H9 (cell line): ENCODE results near the gene GON7. TPM values are rescaled to one million over a fixed set of nuclear protein-coding genes. Genes with fewer than 3 reads are reported as not detected.

Experiments used
- DNase-seq: peaks from one replicate; pipeline ENCODE4 v3.0.0-alpha.2; 2017
- H2AFZ ChIP-seq: one replicate; pipeline ENCODE4 v1.6.1; 2013; ENCODE audit warnings: mild to moderate bottlenecking, low read length, control low read depth, moderate library complexity
- H2AK5ac ChIP-seq: 2 replicates; pipeline ENCODE4 v1.6.1; 2013; ENCODE audit warnings: low read length, control low read depth, mixed read lengths; ENCODE audit not compliant: insufficient read length
- H2BK120ac ChIP-seq: one replicate; pipeline ENCODE4 v1.6.1; 2013; ENCODE audit warnings: low read depth, mild to moderate bottlenecking, low read length, control low read depth, inconsistent platforms; ENCODE audit not compliant: poor library complexity, severe bottlenecking
- H2BK12ac ChIP-seq: 2 replicates; pipeline ENCODE4 v1.6.1; 2013; ENCODE audit warnings: low read length, control low read depth, mixed read lengths, low read depth; ENCODE audit not compliant: insufficient read length
- H2BK15ac ChIP-seq: 2 replicates; pipeline ENCODE4 v1.6.1; 2013; ENCODE audit warnings: low read depth, low read length, control low read depth
- H2BK20ac ChIP-seq: one replicate; pipeline ENCODE4 v1.6.1; 2013; ENCODE audit warnings: low read depth, mild to moderate bottlenecking, low read length, control low read depth, inconsistent platforms; ENCODE audit not compliant: poor library complexity, severe bottlenecking
- H2BK5ac ChIP-seq: 2 replicates; pipeline ENCODE4 v1.6.1; 2013; ENCODE audit warnings: low read length, control low read depth, mixed read lengths; ENCODE audit not compliant: insufficient read length
- H3K14ac ChIP-seq: 2 replicates; pipeline ENCODE4 v1.6.1; 2013; ENCODE audit warnings: low read length, control low read depth; ENCODE audit not compliant: insufficient read depth
- H3K18ac ChIP-seq: 2 replicates; pipeline ENCODE4 v1.6.1; 2013; ENCODE audit warnings: low read depth, mild to moderate bottlenecking, mixed read lengths, low read length, control low read depth; ENCODE audit not compliant: insufficient read length
- H3K23ac ChIP-seq: 2 replicates; pipeline ENCODE4 v1.6.1; 2013; ENCODE audit warnings: low read length, control low read depth, mixed read lengths, low read depth; ENCODE audit not compliant: insufficient read length
- H3K23me2 ChIP-seq: 2 replicates; pipeline ENCODE4 v1.6.1; 2013; ENCODE audit warnings: low read depth, mild to moderate bottlenecking, mixed read lengths, low read length, control low read depth; ENCODE audit not compliant: insufficient read length, poor library complexity, severe bottlenecking
- H3K27ac ChIP-seq: 2 replicates; pipeline ENCODE4 v1.5.1; 2013; ENCODE audit warnings: low read length, control low read depth, mixed read lengths, low read depth; ENCODE audit not compliant: insufficient read length
- H3K27me3 ChIP-seq: 2 replicates; pipeline ENCODE4 v1.6.1; 2013; ENCODE audit warnings: low read length, control low read depth, inconsistent platforms; ENCODE audit not compliant: insufficient read depth
- H3K4ac ChIP-seq: 2 replicates; pipeline ENCODE4 v1.6.1; 2013; ENCODE audit warnings: low read depth, mild to moderate bottlenecking, control low read depth, inconsistent platforms, low read length, moderate library complexity
- H3K4me1 ChIP-seq: 2 replicates; pipeline ENCODE4 v1.6.1; 2013; ENCODE audit warnings: low read length, control low read depth, inconsistent platforms; ENCODE audit not compliant: insufficient read depth
- H3K4me2 ChIP-seq: 2 replicates; pipeline ENCODE4 v1.6.1; 2013; ENCODE audit warnings: low read length, control low read depth, mixed read lengths; ENCODE audit not compliant: insufficient read length, insufficient read depth
- H3K56ac ChIP-seq: 2 replicates; pipeline ENCODE4 v1.6.1; 2013; ENCODE audit warnings: low read depth, mild to moderate bottlenecking, mixed read lengths, low read length, control low read depth; ENCODE audit not compliant: insufficient read length
- H3K79me1 ChIP-seq: 2 replicates; pipeline ENCODE4 v1.6.1; 2013; ENCODE audit warnings: low read depth, mild to moderate bottlenecking, moderate library complexity, low read length, control low read depth, inconsistent platforms; ENCODE audit not compliant: insufficient read depth, poor library complexity, severe bottlenecking
- H3K79me2 ChIP-seq: 2 replicates; pipeline ENCODE4 v1.6.1; 2013; ENCODE audit warnings: low read length, control low read depth, inconsistent platforms; ENCODE audit not compliant: insufficient read depth
- H3K9ac ChIP-seq: 2 replicates; pipeline ENCODE4 v1.6.1; 2013; ENCODE audit warnings: low read length, control low read depth, mixed read lengths; ENCODE audit not compliant: insufficient read length; ENCODE audit errors: extremely low read depth
- H3K9me3 ChIP-seq: one replicate; pipeline ENCODE4 v1.6.1; 2013; ENCODE audit warnings: low read depth, low read length, inconsistent platforms; ENCODE audit not compliant: control insufficient read depth
- H3T11ph ChIP-seq: one replicate; pipeline ENCODE4 v1.6.1; 2013; ENCODE audit warnings: mild to moderate bottlenecking, low read length, control low read depth, inconsistent platforms
- H4K20me1 ChIP-seq: one replicate; pipeline ENCODE4 v1.6.1; 2013; ENCODE audit not compliant: control insufficient read depth, insufficient read length, insufficient read depth
- H4K5ac ChIP-seq: 2 replicates; pipeline ENCODE4 v1.6.1; 2013; ENCODE audit warnings: low read depth, mild to moderate bottlenecking, mixed read lengths, low read length, control low read depth; ENCODE audit not compliant: insufficient read length
- H4K8ac ChIP-seq: replicated peaks from 2 replicates; pipeline ENCODE4 v1.6.1; 2013; ENCODE audit warnings: low read length, control low read depth, mixed read lengths, low read depth; ENCODE audit not compliant: insufficient read length
- H4K91ac ChIP-seq: 2 replicates; pipeline ENCODE4 v1.6.1; 2013; ENCODE audit warnings: low read depth, mild to moderate bottlenecking, moderate library complexity, mixed read lengths, low read length, control low read depth; ENCODE audit not compliant: insufficient read length
- H3K27ac Mint-ChIP-seq, 3 experiments: 2 replicates in 2 of 3; 3 replicates in 1 of 3; pipeline ENCODE4 v1.8.0; 2020 to 2021; ENCODE audit warnings: mixed read lengths in 3 of 3, mild to moderate bottlenecking in 1 of 3, moderate library complexity in 1 of 3
- H3K27me3 Mint-ChIP-seq: 2 replicates; pipeline ENCODE4 v1.8.0; 2021; ENCODE audit warnings: low read depth, mild to moderate bottlenecking, moderate library complexity, mixed read lengths
- H3K36me3 Mint-ChIP-seq, 3 experiments: 2 replicates in 2 of 3; 3 replicates in 1 of 3; pipeline ENCODE4 v1.8.0; 2020 to 2021; ENCODE audit warnings: low read depth in 3 of 3, mixed read lengths in 3 of 3; ENCODE audit not compliant: insufficient read depth in 1 of 3
- H3K4me1 Mint-ChIP-seq, 2 experiments: 2 replicates each; pipeline ENCODE4 v1.8.0; 2020; ENCODE audit warnings: mixed read lengths in 2 of 2
- H3K4me3 Mint-ChIP-seq, 2 experiments: 2 replicates in 1 of 2; 3 replicates in 1 of 2; pipeline ENCODE4 v1.8.0; 2020 to 2021; ENCODE audit warnings: mild to moderate bottlenecking in 2 of 2, mixed read lengths in 2 of 2, moderate library complexity in 1 of 2
- H3K9me3 Mint-ChIP-seq, 2 experiments: 2 replicates in 1 of 2; 3 replicates in 1 of 2; pipeline ENCODE4 v1.8.0; 2020; ENCODE audit warnings: mild to moderate bottlenecking in 2 of 2, mixed read lengths in 2 of 2, moderate library complexity in 1 of 2
- CTCF ChIP-seq: fragments of 200-600 bp; sonication (generic); conservative IDR thresholded peaks from 3 replicates; pipeline ENCODE4 v1.8.0; 2021; ENCODE audit warnings: antibody characterized with exemption, mild to moderate bottlenecking
- WGBS: extraction: QIAGEN DNeasy Blood & Tissue Kit; methylation state at CpG from one replicate; pipeline ENCODE4 v1.1.7; 2013; ENCODE audit warnings: missing lambda C conversion rate, low lambda C conversion rate, mixed read lengths; ENCODE audit not compliant: insufficient read length; ENCODE audit errors: extremely low coverage; 5-methylcytosine and 5-hydroxymethylcytosine counted together
- total RNA-seq: library from RNA; stranded (reverse); gene quantifications from 2 replicates; pipeline ENCODE4 v1.2.1, GENCODE V29; 2021

Gene GON7
- total RNA-seq, 1 experiment from 2014 or later = 6.8 TPM

- no peak overlapping the region for H2BK12ac ChIP-seq
These were observed 12.3 kb upstream of the GON7 start for GRCh38 chr14:93219103-93219726.

More at GRCh38 chr14:93219103-93219726, 12.3 kb upstream of the GON7 start:
- H3K27me3 Mint-ChIP-seq = no peaks in the 10 kb centered on the region
- no peak overlapping the region for H3K56ac ChIP-seq
- H4K8ac ChIP-seq = no peak overlapping the region
- H3K9me3 Mint-ChIP-seq = no peaks in the 10 kb centered on the region
- H3K27me3 ChIP-seq = no peaks in the 10 kb centered on the region
- H2BK15ac ChIP-seq = no peak overlapping the region
- no peak overlapping the region for H3K27ac Mint-ChIP-seq
- no peak overlapping the region for H3K18ac ChIP-seq
- no peak overlapping the region for H3K23ac ChIP-seq
- no peaks in the 10 kb centered on the region for H4K20me1 ChIP-seq
- no peak overlapping the region for H3K27ac ChIP-seq
- H3K4me3 Mint-ChIP-seq = no peak overlapping the region
- H3T11ph ChIP-seq = no peak overlapping the region
- H3K14ac ChIP-seq = no peak overlapping the region
- H3K79me2 ChIP-seq = no peaks in the 10 kb centered on the region
- no peak overlapping the region for H4K91ac ChIP-seq
- H3K9ac ChIP-seq = no peak overlapping the region
- no peak overlapping the region for H4K5ac ChIP-seq
- H3K4me1 Mint-ChIP-seq = no peaks in the 10 kb centered on the region
- no peaks in the 10 kb centered on the region for H3K23me2 ChIP-seq
- H2BK5ac ChIP-seq = no peak overlapping the region
- TF ChIP-seq CTCF = peak; percentile 79
- H3K4me1 ChIP-seq = no peaks in the 10 kb centered on the region
- H3K79me1 ChIP-seq = no peaks in the 10 kb centered on the region
- H2AFZ ChIP-seq = no peak overlapping the region
- H3K4ac ChIP-seq = no peak overlapping the region
- DNase-seq = no peak
- H2BK20ac ChIP-seq = no peak overlapping the region
- no peak overlapping the region for H2AK5ac ChIP-seq
- no peaks in the 10 kb centered on the region for H3K9me3 ChIP-seq
- H2BK120ac ChIP-seq = no peak overlapping the region
- no peak overlapping the region for H3K4me2 ChIP-seq
- no CpG with 5 or more reads among the region's 3 CpGs for WGBS
- H3K36me3 Mint-ChIP-seq = peaks cover 23 to 67% (median 67%) of the 10 kb centered on the region in 3 experiments; a peak in 6 of 7 replicates
